ENCODE measurements around the gene ATG5. TPM values are rescaled to one million over a fixed set of nuclear protein-coding genes. Genes with fewer than 3 reads are reported as not detected.

ATG5 gene
- total and polyA plus RNA-seq, 9 of the 15 experiments (the other 6 are each of a cell fraction or from before 2014, with no cell fraction given): 29.0 to 80.0 (median 53.2) TPM

- no peak for TF ChIP-seq JUN (IDR thresholded peaks at IDR 0.05; ENCODE audit: borderline replicate concordance, low read depth, low read length)
- no peak for TF ChIP-seq JUN (CRISPR knock-in tag; IDR thresholded peaks at IDR 0.05; ENCODE audit: borderline replicate concordance)
- TF ChIP-seq E4F1 (CRISPR knock-in tag; IDR thresholded peaks at IDR 0.05; ENCODE audit: borderline replicate concordance): no peak
- no peak for TF ChIP-seq TSHZ1 (CRISPR knock-in tag; IDR thresholded peaks at IDR 0.05)
- TF ChIP-seq MTA2 (IDR thresholded peaks at IDR 0.05; ENCODE audit: low read depth): no peak
Measured at GRCh38 chr6:106183430-106183829, 142.1 kb downstream of the ATG5 start (continued).

All from K562 (cell line).